Inflammatory macrophage treated with lipopolysaccharide for 1 hour (primary cell): ENCODE measurements around the gene AHI1.

ENCODE experiments used
- DNase-seq, 2 donors: peaks; one replicate each; pipeline ENCODE4 v3.0.0-alpha.2; 2020 to 2022

Gene AHI1

DNA sequence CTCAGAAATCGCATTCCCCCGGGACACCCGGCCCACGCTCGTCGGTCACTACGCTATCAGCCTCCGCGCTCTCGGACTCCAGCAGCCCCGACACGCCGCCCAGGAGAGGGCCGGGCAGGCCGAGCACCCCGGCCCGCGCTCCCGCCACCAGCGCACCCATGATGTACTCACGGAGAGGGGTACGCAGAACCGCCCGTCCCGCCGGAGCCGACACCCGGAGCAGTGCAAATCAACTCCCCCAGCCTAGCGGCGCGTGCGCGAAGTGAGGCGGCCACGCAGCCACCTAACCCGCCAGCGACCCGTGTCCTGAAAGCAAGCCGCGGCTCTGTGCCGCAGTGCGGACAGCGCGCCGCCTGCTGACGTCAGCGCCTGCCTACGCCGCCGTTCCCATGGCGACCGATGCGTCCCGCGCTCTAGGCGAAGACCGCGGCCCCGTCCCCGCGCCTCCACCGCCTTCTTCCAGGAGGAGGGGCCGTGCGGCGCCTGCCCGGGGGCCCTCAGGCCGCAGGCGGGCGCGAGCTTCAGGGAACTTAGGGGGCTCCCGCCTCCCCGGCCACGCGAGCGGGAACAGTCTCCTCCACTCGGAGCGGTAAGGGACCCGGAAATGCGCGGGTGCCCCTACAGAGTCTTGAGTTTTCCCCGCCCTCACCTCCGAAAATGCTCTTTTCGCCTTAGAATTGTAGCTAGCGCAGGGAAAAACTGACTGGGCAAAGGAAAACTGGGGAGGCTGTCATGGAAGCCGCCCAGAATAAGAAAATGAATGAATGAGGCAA is at the start of gene AHI1:
Gene AHI1, minus strand, starts transcription at position 329 of the 773 bp plus-strand sequence. CDS start 5,503 bp downstream, outside the sequence.
- DNase-seq = peak; percentile 85 to 90

GRCh38 chr6:135546680-135547418 is 49.3 kb upstream of the AHI1 start:
- no peak for DNase-seq

GRCh38 chr6:135546206-135546605 is 48.7 kb upstream of the AHI1 start:
- DNase-seq = no peak

DNA sequence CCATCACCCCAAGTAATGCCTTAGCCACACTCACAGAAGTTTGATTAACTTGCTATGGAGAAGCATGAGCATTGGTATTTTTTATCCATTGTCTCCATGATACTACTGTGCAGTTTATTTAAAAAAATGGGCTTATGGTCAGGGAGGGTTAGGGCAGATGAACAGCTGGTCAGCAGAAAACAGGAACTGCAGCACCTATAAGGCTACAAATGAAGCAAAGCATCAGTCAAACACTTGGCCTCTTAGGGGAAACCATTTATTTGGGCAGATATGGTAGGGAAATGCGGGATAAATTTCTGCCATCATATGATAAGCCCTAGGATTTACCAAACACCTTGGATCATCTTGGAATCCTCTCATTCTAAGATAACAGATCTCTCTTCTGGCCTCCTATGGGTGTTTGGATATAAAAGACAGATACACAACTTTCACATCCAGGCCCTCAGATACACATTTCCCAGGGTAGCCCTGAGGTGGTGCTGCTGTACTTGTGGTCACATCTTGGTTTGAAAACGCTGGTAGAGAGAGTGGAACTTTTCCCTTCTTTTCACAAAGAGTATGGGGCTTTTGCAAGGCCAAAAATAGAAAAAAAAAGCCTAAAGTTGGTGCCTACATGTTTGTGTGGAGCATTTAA is 42.8 kb upstream of the AHI1 start:
- DNase-seq = no peak

- DNase-seq = no peak
Measured at GRCh38 chr6:135537741-135538301, 40.3 kb upstream of the AHI1 start.

- DNase-seq = peak; percentile 13 to 56
Measured at GRCh38 chr6:135535989-135536414, 38.5 kb upstream of the AHI1 start.

DNA sequence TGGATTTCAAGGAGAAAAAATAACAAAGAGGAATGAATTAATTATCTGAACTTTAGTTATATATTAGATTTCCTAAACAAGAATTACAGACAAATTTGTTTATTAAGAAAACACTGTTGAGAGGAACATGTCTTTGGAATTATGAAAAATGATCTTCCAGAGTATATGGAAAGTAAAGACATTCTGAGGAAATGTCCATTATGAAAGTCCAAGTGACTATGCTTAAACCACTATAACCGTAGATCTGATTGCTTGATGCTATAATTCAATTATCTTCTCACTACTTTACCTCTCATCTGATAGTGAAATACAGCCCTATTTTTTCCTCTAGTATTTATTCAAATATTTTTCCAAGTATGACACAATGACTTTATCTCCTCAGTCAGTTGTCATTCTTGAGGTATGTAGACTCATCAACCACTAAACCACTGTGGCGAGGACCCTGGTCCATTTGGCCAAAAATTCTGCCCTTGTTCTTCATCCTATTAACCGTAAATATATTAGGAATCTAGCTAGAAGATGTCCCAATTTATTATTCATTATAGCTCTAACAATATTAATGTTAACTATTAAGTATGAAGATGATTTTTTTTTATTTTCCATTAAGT is 37.3 kb upstream of the AHI1 start:
- DNase-seq = no peak

- DNase-seq = no peak
Measured at GRCh38 chr6:135532559-135532958, 35.0 kb upstream of the AHI1 start.

DNA sequence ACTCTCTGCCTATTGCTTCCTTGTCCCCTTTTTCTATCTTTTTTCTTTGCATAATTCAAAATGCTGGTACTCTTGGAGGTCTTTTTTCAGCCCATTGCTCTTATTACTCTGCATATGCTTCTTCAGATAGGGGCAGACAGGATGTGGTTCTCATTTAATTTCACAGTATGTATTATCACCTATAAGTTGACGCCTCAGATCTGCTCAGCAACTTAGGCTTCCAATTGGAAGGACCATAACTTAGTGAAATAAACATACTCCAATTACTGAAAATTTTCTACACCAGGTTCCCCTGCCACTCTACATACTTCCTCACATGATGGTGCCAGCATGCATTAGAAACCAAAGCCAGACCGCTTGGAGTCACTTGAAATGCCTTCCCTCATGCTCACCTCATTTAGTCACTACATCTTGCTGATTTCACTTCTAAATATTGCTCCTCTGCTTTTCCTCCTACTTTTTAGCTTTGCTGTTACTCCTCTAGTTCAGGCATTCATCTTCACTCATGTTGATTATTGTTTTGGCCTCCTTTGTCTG is 34.5 kb upstream of the AHI1 start:
- no peak for DNase-seq

DNA sequence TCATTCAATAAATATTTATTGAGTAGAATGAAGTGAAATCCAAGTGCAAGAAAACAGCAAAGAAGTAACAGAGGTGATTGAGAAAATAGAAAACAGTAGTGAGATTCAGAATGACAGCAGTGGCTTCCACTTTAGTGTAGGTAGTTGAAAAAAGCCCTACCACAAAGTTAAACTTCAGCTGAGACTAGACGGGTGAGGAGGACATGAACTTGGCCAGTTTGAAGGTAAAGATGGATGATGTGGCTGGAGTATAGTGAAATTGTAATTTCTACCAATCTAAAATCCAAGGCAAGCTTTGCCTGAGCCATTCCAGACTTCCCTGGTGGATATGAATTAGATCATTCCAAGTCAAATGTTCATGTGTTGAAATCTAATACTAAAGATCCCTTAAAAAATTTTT is 32.6 kb upstream of the AHI1 start:
- no peak for DNase-seq

- DNase-seq = no peak
Measured at GRCh38 chr6:135527960-135528249, 30.4 kb upstream of the AHI1 start.

GRCh38 chr6:135527116-135527959 is 29.8 kb upstream of the AHI1 start:
- no peak for DNase-seq

- peak; percentile 38 to 42 for DNase-seq
Measured at GRCh38 chr6:135525594-135525993, 28.1 kb upstream of the AHI1 start.

- peak; percentile 42 to 54 for DNase-seq
Measured at GRCh38 chr6:135522965-135523692, 25.6 kb upstream of the AHI1 start.

DNA sequence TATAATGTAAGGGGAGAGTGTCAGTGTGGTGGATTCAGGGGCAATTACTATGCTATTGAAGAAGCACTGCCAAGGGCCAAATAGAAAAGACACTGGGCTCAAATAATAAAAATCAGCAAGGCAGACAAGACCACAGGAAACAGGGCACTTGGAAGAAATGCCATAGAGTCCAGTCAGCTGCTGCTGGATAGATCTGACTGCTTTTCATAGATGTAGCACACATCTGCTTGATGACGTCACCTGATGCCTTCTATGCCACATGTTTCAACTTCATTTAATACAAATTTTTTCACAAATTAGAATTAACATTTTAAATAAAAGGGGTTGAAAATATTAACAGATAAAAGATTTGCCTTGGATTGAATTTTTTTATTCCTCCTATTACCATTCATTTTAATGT is 23.9 kb upstream of the AHI1 start:
- DNase-seq = no peak

- no peak for DNase-seq
Measured at GRCh38 chr6:135520781-135521180, 23.2 kb upstream of the AHI1 start.

- no peak for DNase-seq
Measured at GRCh38 chr6:135519348-135519747, 21.8 kb upstream of the AHI1 start.

DNA sequence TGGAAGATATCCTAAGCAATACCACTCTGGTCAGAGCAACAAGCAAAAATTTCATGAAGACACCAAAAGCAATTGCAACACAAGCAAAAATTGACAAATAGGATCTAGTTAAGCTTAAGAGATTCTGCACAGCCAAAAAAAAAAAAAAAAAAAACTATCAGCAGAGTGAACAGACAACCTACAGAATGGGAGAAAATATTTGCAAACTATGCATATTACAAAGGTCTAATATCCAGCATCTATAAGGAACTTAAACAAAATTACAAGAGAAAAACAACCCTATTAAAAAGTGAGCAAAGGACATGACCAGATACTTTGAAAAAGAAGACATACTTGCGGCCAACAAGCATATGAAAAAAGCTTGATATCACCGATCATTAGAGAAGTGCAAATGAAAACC is 20.0 kb upstream of the AHI1 start:
- no peak for DNase-seq

DNA sequence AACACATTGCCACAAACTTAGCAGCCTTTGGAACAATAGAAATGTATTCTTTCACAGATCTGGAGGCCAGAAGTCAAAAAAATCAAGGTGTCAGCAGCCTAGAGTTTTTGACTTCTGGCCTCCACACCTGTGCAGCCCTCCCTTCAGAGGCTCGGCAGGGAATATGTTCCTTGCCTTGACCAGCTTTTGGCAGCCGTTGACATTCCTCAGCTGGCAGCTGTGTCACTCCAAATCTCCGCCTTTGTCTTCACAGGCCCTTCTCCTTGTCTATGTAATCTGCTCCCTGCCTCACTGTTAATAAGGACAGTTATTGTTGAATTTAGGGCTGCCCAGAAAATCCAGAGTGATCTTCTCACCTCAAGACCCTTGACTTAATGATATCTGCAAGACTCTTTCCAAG is 17.2 kb upstream of the AHI1 start:
- no peak for DNase-seq

GRCh38 chr6:135506270-135506997 is 8.9 kb upstream of the AHI1 start:
- DNase-seq = peak; percentile 26 to 52

GRCh38 chr6:135505648-135506047 is 8.1 kb upstream of the AHI1 start:
- DNase-seq = no peak
